ENCODE data around the gene CEBPA.

DNA sequence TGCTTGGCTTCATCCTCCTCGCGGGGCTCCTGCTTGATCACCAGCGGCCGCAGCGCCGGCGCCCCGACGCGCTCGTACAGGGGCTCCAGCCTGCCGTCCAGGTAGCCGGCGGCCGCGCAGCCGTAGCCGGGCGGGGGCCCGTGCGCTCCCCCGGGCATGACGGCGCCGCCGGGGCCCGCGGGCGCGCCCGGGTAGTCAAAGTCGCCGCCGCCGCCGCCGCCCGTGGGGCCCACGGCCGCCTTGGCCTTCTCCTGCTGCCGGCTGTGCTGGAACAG lies 497 bp downstream of the CEBPA start:
- TF ChIP-seq, protein P1, sequence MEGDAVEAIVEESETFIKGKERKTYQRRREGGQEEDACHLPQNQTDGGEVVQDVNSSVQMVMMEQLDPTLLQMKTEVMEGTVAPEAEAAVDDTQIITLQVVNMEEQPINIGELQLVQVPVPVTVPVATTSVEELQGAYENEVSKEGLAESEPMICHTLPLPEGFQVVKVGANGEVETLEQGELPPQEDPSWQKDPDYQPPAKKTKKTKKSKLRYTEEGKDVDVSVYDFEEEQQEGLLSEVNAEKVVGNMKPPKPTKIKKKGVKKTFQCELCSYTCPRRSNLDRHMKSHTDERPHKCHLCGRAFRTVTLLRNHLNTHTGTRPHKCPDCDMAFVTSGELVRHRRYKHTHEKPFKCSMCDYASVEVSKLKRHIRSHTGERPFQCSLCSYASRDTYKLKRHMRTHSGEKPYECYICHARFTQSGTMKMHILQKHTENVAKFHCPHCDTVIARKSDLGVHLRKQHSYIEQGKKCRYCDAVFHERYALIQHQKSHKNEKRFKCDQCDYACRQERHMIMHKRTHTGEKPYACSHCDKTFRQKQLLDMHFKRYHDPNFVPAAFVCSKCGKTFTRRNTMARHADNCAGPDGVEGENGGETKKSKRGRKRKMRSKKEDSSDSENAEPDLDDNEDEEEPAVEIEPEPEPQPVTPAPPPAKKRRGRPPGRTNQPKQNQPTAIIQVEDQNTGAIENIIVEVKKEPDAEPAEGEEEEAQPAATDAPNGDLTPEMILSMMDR (IDR thresholded peaks at IDR 0.05): no peak
- TF ChIP-seq EP300 (IDR thresholded peaks at IDR 0.05): no peak
